ENCODE measurements around the gene CHST11. TPM values are rescaled to one million over a fixed set of nuclear protein-coding genes. Genes with fewer than 3 reads are reported as not detected.

CHST11 gene
- total RNA-seq, 1 donor from 2014 or later = 7.7 TPM

GRCh38 chr12:104641862-104642261 is 185.1 kb downstream of the CHST11 start:
- H3K27ac ChIP-seq = no peak overlapping the region
- TF ChIP-seq EZH2phosphoT487 (IDR thresholded peaks at IDR 0.05) (no peak), CTCF (IDR thresholded peaks at IDR 0.05) (no peak), EZH2 (IDR thresholded peaks at IDR 0.05) (no peak)

GRCh38 chr12:104643093-104643818 is 186.5 kb downstream of the CHST11 start:
- H3K4me3 ChIP-seq = no peak overlapping the region

More at GRCh38 chr12:104641862-104642261, 185.1 kb downstream of the CHST11 start:
- no peaks in the 10 kb centered on the region for H3K9me3 ChIP-seq (ENCODE audit: low read depth)
- no peaks in the 10 kb centered on the region for H3F3A ChIP-seq (ENCODE audit: low read depth)
- Mint-ChIP-seq H3K9me3 (peaks cover 17% of the 10 kb centered on the region), H3K4me1 (peaks cover 33% of the 10 kb centered on the region), H3K27ac (no peak overlapping the region), H3K27me3 (ENCODE audit: insufficient read depth, low read depth) (no peaks in the 10 kb centered on the region), H3K4me3 (no peak overlapping the region), H3K36me3 (peaks cover 16% of the 10 kb centered on the region)
- no peak overlapping the region for H3K4me3 ChIP-seq
- DNase-seq (ENCODE audit: low spot score) = no peak
- H2AFZ ChIP-seq (replicated peaks) = no peak overlapping the region
- no peaks in the 10 kb centered on the region for H3K79me2 ChIP-seq (ENCODE audit: low read depth)
- no peak overlapping the region for H3K4me2 ChIP-seq
- no peak overlapping the region for H3K9ac ChIP-seq
- H3K4me1 ChIP-seq = peaks cover 7% of the 10 kb centered on the region
- no peaks in the 10 kb centered on the region for H3K36me3 ChIP-seq
- H4K20me1 ChIP-seq (ENCODE audit: low read depth) = no peaks in the 10 kb centered on the region
- no peaks in the 10 kb centered on the region for H3K27me3 ChIP-seq

GRCh38 chr12:104643819-104644669 is 187.3 kb downstream of the CHST11 start:
- Mint-ChIP-seq H3K9me3 (peaks cover 22% of the 10 kb centered on the region), H3K4me3 (no peak overlapping the region), H3K36me3 (peaks cover 18% of the 10 kb centered on the region), H3K4me1 (peaks cover 17% of the 10 kb centered on the region), H3K27me3 (ENCODE audit: insufficient read depth, low read depth) (no peaks in the 10 kb centered on the region), H3K27ac (peak overlapping the region; percentile 25)
- no peak overlapping the region for H2AFZ ChIP-seq (replicated peaks)
- H3F3A ChIP-seq (ENCODE audit: low read depth) = no peaks in the 10 kb centered on the region
- no peak overlapping the region for H3K4me2 ChIP-seq
- no peaks in the 10 kb centered on the region for H3K9me3 ChIP-seq (ENCODE audit: low read depth)
- no peaks in the 10 kb centered on the region for H4K20me1 ChIP-seq (ENCODE audit: low read depth)
- TF ChIP-seq EZH2 (IDR thresholded peaks at IDR 0.05) = no peak
- no peak for TF ChIP-seq CTCF (IDR thresholded peaks at IDR 0.05)
- TF ChIP-seq EZH2phosphoT487 (IDR thresholded peaks at IDR 0.05) = no peak
- H3K4me3 ChIP-seq = no peak overlapping the region
- no peaks in the 10 kb centered on the region for H3K36me3 ChIP-seq
- no peaks in the 10 kb centered on the region for H3K79me2 ChIP-seq (ENCODE audit: low read depth)
- no peak overlapping the region for H3K27ac ChIP-seq
- H3K27me3 ChIP-seq = no peaks in the 10 kb centered on the region
- peaks cover 7% of the 10 kb centered on the region for H3K4me1 ChIP-seq
- no peak overlapping the region for H3K9ac ChIP-seq
- DNase-seq (ENCODE audit: low spot score) = no peak

More at GRCh38 chr12:104643093-104643818, 186.5 kb downstream of the CHST11 start:
- H3K36me3 ChIP-seq = no peaks in the 10 kb centered on the region
- H3K4me1 Mint-ChIP-seq = peaks cover 24% of the 10 kb centered on the region
- no peaks in the 10 kb centered on the region for H3F3A ChIP-seq (ENCODE audit: low read depth)
- peaks cover 18% of the 10 kb centered on the region for H3K36me3 Mint-ChIP-seq
- H3K4me2 ChIP-seq = no peak overlapping the region
- H3K4me1 ChIP-seq = peaks cover 7% of the 10 kb centered on the region
- no peaks in the 10 kb centered on the region for H3K27me3 Mint-ChIP-seq (ENCODE audit: insufficient read depth, low read depth)
- no peak overlapping the region for H3K9ac ChIP-seq
- H2AFZ ChIP-seq (replicated peaks) = no peak overlapping the region
- H3K9me3 Mint-ChIP-seq = peaks cover 22% of the 10 kb centered on the region
- H3K27ac Mint-ChIP-seq = peak overlapping the region; percentile 4
- H4K20me1 ChIP-seq (ENCODE audit: low read depth) = no peaks in the 10 kb centered on the region
- H3K27ac ChIP-seq = no peak overlapping the region
- no peak for DNase-seq (ENCODE audit: low spot score)
- H3K79me2 ChIP-seq (ENCODE audit: low read depth) = no peaks in the 10 kb centered on the region
- TF ChIP-seq EZH2 (IDR thresholded peaks at IDR 0.05) (no peak), EZH2phosphoT487 (IDR thresholded peaks at IDR 0.05) (no peak), CTCF (IDR thresholded peaks at IDR 0.05) (no peak)
- H3K27me3 ChIP-seq = no peaks in the 10 kb centered on the region
- H3K9me3 ChIP-seq (ENCODE audit: low read depth) = no peaks in the 10 kb centered on the region
- no peak overlapping the region for H3K4me3 Mint-ChIP-seq

Measured in neural progenitor cell (in vitro differentiated cells).